D721Med (cell line): ENCODE measurements around the gene ASB2.

ENCODE experiments used
- DNase-seq: peaks from one replicate; pipeline ENCODE4 v3.0.0; 2011; ENCODE audit warnings: low spot score; ENCODE audit not compliant: insufficient read length
- FAIRE-seq: peaks from 2 replicates; lab custom pipeline; 2011; peaks lifted over from hg19 to GRCh38; lab: Jason Lieb, UNC
- CTCF ChIP-seq: IDR thresholded peaks from 2 replicates; pipeline ENCODE4 v1.5.1; 2012; ENCODE audit warnings: mild to moderate bottlenecking, control low read depth; ENCODE audit not compliant: insufficient read depth; ENCODE audit errors: missing control alignments

The ASB2 gene

GRCh38 chr14:93969082-93969828 lies 7.1 kb downstream of the ASB2 start:
- DNase-seq (no peak), FAIRE-seq (no peak)
- no peak for TF ChIP-seq CTCF

- TF ChIP-seq CTCF = no peak
- DNase-seq (no peak), FAIRE-seq (no peak)
Measured at GRCh38 chr14:93967637-93968250, 8.6 kb downstream of the ASB2 start.

- DNase-seq (no peak), FAIRE-seq (no peak)
- no peak for TF ChIP-seq CTCF
Measured at GRCh38 chr14:93965946-93966474, 10.4 kb downstream of the ASB2 start.

- DNase-seq (no peak), FAIRE-seq (no peak)
- no peak for TF ChIP-seq CTCF
Measured at GRCh38 chr14:93965287-93965821, 11.0 kb downstream of the ASB2 start.

GRCh38 chr14:93964820-93965286 lies 11.5 kb downstream of the ASB2 start:
- FAIRE-seq = no peak

GRCh38 chr14:93964281-93964680 lies 12.1 kb downstream of the ASB2 start:
- TF ChIP-seq CTCF = no peak
- DNase-seq = no peak
- FAIRE-seq = no peak

More at GRCh38 chr14:93964820-93965286, 11.5 kb downstream of the ASB2 start:
- no peak for DNase-seq
- no peak for TF ChIP-seq CTCF
